GM12865 (cell line): ENCODE results near the gene MYBPC1.

ENCODE experiments used
- DNase-seq: peaks from one replicate; pipeline ENCODE4 v3.0.0; 2010; ENCODE audit warnings: low read depth
- H3K4me3 ChIP-seq: 2 replicates; pipeline ENCODE4 v1.5.1; 2011; ENCODE audit warnings: mild to moderate bottlenecking, low read depth, low read length, control low read depth
- TF ChIP-seq, protein P1 (sequence below): IDR thresholded peaks from 2 replicates; pipeline ENCODE4 v1.5.1; 2011; ENCODE audit warnings: low read length, control low read depth, low read depth, inconsistent platforms; ENCODE audit not compliant: insufficient read depth; ENCODE audit errors: missing control alignments

Gene MYBPC1

DNA sequence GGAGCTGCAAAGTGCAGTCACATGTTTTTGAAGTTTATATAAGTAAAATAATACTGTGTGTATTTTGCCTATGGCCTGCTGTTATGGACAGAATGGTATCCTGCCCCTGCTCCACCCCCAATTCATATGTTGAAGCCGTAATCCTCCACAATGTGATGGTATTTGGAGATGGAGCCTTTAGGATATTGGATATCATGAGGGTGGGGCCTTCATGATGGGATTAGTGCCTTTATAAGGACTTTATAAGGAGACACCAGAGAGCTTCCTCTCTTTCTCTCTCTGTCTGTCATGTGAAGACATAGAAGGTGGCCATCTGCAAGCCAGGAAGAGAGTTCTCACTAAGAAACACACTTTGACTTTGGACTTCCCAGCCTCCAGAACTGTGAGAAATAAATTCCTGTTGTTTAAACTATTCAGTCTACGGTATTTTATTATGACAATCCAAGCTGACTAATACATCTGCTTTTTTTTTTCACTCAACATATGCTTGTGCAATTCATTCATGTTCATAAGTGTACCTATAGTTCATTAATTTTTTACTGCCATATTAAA lies 99.6 kb downstream of the MYBPC1 start:
- no peak overlapping the region for H3K4me3 ChIP-seq
- no peak for DNase-seq
- TF ChIP-seq, protein P1, sequence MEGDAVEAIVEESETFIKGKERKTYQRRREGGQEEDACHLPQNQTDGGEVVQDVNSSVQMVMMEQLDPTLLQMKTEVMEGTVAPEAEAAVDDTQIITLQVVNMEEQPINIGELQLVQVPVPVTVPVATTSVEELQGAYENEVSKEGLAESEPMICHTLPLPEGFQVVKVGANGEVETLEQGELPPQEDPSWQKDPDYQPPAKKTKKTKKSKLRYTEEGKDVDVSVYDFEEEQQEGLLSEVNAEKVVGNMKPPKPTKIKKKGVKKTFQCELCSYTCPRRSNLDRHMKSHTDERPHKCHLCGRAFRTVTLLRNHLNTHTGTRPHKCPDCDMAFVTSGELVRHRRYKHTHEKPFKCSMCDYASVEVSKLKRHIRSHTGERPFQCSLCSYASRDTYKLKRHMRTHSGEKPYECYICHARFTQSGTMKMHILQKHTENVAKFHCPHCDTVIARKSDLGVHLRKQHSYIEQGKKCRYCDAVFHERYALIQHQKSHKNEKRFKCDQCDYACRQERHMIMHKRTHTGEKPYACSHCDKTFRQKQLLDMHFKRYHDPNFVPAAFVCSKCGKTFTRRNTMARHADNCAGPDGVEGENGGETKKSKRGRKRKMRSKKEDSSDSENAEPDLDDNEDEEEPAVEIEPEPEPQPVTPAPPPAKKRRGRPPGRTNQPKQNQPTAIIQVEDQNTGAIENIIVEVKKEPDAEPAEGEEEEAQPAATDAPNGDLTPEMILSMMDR, result no peak

DNA sequence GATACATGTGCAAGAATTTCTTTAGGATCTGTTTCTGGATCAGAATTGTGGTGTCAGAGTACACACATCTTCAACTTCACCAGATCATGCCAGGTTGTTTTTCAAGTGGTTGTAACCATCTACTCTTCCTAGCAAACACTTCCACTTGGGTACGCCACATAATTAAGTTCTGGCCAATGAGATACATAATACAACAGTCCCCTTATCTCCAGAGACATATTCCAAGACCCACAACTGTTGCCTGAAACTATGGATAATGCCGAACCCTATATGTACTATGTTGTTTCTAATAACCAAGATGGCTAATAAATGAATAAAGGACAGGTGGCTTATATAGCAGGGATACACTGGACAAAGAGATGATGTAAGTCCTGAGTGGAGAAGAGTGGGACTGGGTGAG lies 100.2 kb downstream of the MYBPC1 start:
- DNase-seq, result no peak
- TF ChIP-seq, protein P1, result no peak
- no peak overlapping the region for H3K4me3 ChIP-seq

DNA sequence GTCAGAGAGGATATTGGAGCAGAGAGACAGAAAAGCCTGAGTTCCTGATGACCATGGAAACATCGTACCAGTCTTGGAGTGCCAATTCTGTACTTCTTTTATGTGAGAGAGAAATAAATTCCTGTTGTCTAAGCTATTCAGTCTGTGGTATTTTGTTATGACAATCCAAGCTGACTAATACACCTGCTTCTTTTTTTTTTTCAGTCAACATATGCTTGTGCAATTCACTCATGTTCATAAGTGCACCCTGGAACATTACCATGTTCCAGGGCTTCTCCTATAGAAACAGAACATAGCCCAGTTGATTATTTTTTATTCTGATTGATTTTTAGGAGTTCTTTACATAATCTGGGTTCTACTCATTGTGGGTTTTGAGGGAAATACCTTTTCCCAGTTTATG lies 100.9 kb downstream of the MYBPC1 start:
- TF ChIP-seq, protein P1, result no peak
- no peak for DNase-seq
- H3K4me3 ChIP-seq, result no peak overlapping the region

DNA sequence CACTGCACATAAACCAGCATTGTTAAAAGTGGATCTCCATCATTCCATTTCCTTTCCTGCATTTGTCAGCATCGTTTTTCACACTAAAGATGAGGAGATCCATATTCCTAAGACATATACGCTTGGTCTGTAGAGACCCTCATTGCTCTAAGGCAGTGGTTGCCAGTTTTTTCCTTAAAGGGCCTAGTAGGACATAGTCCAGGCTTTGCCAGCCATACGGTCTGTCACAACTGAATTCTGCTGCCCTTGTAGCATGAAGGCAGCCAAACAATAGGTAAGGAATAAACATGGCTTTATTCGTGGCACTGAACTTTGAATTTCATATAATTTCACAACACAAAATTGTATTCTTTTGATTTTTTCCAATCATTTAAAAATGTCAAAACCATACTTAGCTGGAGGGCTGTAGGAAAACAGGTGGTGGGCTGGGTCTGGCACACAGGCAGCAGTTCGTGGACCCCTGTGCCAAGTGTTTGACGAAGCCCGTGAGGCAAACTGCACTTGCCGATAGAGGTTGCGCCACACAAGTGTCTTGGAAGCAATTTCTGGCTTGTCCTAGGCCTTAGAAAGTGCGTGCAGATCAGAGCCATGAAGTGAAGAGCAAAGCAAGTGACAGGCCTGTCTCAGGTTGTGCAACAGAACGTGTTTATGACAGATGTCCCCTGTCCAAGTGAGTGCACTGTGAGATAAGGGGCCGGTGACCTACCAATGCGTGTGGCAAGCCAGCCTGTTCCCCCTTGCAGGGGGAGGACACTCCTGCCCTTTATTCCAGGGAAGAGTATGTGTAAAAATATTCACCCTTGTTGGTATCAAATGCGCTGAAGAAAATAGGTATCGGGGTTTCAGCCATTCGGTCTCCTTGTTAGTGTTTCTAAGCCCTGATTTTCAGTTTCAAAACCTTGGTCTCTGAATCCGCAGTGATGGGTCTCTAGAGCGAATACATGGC lies 101.8 kb downstream of the MYBPC1 start:
- DNase-seq, result no peak
- TF ChIP-seq, protein P1, result no peak
- peak overlapping the region; percentile 64 for H3K4me3 ChIP-seq

DNA sequence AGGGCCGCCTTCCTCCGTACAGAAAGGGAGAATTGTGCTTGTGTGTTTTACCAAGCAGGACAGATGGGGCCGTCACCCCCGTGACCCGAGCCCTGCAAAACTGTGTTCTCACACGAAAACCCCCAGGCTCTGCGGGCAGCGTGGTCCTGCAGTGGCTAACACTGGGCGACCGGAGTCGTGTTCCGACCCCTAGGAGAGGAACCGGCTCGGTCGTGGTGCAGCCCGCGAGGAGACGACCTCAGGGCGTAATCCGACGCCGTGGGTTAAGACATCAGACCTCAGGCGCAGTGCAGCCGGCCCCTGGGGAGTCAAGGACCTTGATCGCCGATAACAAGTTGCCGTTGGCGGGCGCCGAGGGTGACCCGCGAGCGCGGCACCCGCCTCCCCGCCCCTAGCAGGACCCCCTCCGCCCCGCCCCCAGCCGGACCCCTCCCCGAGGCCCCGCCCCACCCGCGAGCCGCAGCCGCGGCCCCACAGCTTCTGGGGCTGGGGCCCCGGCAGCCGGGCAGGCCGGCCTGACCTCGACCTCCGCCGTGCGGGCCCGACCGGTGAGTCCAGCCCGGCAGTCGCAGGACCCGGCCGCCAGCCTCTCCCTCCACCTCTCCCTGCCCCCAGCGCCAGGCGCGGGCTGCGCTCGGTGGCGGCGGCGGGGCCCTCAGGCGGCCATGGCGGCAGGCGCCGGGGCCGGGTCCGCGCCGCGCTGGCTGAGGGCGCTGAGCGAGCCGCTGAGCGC lies 102.6 kb downstream of the MYBPC1 start, which contains the start of gene CHPT1:
CHPT1 (plus strand) TSS at position 444 of the 733 bp plus-strand sequence; CDS start at position 666, 222 bp downstream.
- peak within 1 kb of the TSS; percentile 64 for H3K4me3 ChIP-seq
- TF ChIP-seq, protein P1, result no peak
- DNase-seq, result peak; percentile 76

DNA sequence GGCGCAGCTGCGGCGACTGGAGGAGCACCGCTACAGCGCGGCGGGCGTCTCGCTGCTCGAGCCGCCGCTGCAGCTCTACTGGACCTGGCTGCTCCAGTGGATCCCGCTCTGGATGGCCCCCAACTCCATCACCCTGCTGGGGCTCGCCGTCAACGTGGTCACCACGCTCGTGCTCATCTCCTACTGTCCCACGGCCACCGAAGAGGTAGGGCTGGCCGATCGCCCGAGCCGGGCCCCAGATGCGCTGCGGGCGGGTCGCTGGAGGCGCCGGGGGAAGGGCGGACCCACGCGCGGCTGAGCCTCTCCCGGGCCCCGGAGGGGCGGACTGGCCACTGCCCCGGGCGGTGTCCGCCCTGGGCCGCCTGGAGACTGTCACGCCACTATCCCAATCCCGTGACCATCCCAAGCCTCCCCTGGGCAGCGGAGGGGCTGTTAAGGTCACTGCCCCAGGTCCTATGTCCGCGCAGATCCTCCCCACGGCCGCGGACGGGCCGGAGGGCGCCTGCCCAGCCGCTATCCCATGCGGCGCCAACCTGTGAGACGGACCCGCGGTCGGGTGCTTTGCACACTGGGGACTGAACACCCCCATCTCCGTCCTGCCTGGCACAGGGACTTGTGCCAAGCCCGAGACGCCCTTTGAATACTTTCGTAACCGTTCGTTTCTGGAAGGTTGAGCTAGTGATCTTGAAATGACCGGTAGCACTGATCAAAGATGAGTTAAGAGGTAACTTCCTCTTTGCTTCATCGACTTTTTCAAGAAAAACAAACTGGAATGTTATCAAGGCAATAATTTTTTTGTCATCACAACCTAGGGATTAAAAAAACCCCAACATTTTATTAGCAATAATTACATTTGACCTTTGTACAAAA lies 103.4 kb downstream of the MYBPC1 start:
- TF ChIP-seq, protein P1, result no peak
- H3K4me3 ChIP-seq, result peak overlapping the region; percentile 64
- DNase-seq, result peak; percentile 23
